SHP77 treated with DMSO at 0.1 percent for 48 hours (cell line): ENCODE measurements around the gene KIFAP3.
"Not testable (repeated sequence)": the region's sequence is repeated elsewhere in the genome, so short reads cannot be mapped to it uniquely, and the experiment has no call there.

Experiments
- DNase-seq: peaks from one replicate; lab custom pipeline; 2025; lab: John Stamatoyannopoulos, UW

Gene KIFAP3

DNA sequence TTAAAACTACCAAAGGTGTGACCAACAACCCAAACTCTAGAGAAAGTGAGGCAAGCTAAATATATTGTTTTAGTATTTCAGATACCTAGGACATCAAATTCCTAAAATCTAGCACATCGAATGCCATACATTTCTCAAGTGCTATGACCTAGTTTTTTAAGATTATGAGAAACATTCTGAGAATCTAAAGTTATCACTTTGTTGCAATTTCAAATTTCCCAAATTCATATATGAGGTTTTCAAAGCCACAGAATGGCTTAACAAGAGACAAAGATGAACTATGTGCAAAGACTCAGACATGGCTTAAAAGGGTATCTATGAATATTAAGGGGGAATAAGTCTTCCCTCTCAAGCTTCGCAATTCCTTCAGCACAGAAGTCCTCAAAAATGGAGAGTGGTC, 187.6 kb downstream of the KIFAP3 start:
- DNase-seq = no peak

DNA sequence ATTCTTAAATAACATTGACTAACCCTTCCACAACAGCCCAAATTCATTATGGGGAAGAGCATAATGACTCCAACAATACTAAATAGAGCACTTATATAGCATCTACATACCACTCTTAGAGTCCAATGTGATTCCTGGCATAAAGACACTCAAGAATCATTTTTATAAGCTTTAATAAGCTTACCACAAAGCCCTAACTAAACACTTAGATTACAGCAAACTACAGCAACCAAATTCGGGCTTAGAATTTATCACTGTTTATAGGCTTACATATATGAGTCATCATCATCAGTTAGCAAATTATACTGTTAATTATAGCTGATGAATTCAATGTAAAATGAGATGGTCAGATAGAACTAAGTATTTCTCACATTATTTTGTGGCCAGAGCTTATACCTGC, 188.1 kb downstream of the KIFAP3 start:
- DNase-seq = no peak

DNA sequence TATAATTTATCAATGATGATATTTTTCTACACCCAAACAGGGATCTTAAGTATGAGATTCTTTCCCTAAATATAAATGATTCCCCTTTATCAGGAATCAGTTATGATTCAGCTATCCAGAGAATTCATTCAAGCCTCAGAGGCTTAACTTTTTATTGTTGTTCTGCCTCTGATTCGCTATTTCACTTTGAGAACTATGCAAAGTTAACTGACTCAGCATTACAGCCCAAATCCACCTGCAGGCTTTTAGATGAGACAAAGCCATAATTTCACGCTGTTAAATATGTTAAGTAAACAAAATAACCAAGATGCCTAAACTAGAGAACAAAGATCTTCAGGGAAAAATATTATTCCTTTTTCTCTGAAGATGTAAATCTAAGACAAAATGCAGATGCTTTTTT, 189.3 kb downstream of the KIFAP3 start:
- DNase-seq = no peak

DNA sequence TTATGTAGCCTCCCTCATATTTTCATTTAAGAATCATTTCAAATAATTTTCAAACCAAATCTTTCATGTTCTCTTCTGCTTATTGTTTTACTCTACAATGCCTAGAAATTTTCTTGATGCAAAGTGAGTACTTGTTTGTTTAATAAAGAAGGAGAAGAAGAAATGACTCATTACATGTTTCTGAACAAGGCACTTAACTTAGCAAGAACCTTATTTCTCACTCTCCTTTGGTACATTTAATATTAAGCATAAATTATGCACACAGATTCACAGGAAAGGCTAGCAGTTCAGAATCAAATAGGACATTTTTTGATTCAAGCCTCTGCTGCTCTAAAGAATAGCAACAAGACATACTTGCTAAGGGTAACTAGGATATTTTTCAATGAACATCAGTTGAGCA, 189.9 kb downstream of the KIFAP3 start:
- no peak for DNase-seq

GRCh38 chr1:169882039-169882511, 192.4 kb downstream of the KIFAP3 start:
- no peak for DNase-seq

- no peak for DNase-seq
Measured at GRCh38 chr1:169879034-169879840, 195.3 kb downstream of the KIFAP3 start.

DNA sequence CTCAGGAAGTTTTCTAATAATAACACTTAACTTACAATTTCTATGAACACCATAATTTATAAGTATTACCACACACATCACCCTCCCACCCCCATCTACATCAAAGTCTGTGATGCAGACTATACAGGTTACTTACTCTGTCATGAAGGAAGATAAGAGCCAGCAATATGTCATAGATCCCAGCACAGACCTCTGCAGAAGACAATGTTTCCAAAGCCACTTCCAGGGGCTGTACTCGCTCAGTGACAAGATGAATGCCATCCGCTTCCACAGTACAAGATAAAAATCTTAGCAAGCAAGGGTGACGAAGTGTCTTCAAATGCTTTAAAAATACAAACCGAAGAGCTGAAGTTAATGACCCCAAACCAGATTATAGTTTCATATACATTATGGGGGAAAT, 196.0 kb downstream of the KIFAP3 start:
- DNase-seq = no peak

DNA sequence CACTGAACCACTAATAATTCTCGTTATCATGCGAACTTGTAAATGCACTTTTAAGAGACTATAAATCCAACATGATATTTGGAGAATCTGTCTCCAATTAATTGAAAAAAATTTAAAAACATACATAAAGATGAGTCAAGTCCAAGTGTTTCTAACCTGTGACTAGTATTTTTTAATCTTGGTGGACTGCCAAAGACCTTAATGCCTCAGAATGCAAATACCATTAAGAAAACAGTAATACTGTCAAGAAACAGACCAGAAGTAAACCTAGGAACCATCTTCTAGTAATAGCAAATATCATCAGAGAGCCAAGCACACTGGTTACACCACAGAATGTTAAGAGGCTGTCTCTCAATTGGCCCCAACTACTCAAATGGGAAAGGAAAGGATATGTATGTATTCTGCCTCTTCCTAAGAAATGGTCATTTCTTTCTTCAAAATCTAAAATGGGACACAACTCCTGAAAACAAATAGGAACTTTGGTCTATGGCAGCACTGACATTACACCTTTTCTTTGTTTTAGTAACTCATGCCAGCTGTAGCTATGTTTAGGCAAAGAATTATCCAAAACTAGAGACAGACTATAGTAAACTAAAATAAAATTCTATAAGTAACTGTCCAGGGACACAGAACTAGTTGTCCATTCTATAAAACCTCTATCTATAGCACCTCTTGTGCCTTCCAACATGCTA, 196.5 kb downstream of the KIFAP3 start:
- DNase-seq = no peak

GRCh38 chr1:169874229-169874628, 200.3 kb downstream of the KIFAP3 start:
- no peak for DNase-seq

DNA sequence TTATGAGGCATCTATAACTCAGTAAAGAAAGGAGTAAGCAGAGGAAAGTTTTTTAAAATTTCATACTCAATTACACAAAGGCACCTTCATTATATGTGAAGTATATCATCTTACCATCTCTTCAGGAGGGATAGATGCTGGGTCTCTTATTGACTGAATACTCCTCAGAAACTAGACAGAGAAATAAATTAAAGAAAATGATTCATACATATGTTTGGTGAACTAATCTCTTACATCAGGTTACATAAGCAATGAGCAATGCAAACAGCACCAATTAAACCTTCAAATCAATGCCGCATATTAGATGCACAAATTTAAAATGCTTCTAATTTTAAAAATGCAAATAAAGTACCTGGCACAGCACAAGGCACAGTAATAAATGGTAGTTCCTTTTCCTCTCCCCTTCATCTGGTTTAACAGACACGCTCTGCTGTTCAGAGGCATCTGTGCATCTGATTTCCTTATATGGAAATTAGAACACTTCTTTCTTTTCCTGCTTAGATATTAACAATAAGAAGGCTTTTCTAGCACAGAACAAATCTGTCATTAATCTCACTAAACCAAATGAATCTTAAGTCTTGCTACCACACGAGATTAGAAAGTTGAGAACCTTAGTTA, 200.8 kb downstream of the KIFAP3 start:
- DNase-seq = no peak

GRCh38 chr1:169872906-169873305, 201.6 kb downstream of the KIFAP3 start:
- no peak for DNase-seq

- not testable (repeated sequence) for DNase-seq
Measured at GRCh38 chr1:169871988-169872387, 202.5 kb downstream of the KIFAP3 start.
